H1 (cell line): ENCODE measurements around the gene BEAN1. TPM values are rescaled to one million over a fixed set of nuclear protein-coding genes. Genes with fewer than 3 reads are reported as not detected.

ENCODE experiments used
- BCL11A ChIP-seq, 2 experiments: IDR thresholded peaks; one replicate each; pipeline ENCODE4 v1.6.1; 2011; ENCODE audit warnings: low read depth in 2 of 2, low read length in 2 of 2, mild to moderate bottlenecking in 2 of 2
- CTBP2 ChIP-seq: IDR thresholded peaks from 2 replicates; pipeline ENCODE4 v1.7.0; 2011; ENCODE audit warnings: borderline replicate concordance, mild to moderate bottlenecking, moderate library complexity, mixed read lengths, low read length; ENCODE audit not compliant: insufficient read depth, insufficient read length
- MAFK ChIP-seq: IDR thresholded peaks from 2 replicates; pipeline ENCODE4 v1.6.1; 2012; ENCODE audit warnings: low read depth, mild to moderate bottlenecking, improper control_type of control experiment, low read length
- polyA plus RNA-seq, 7 experiments: library from polyadenylated mRNA; depleted of rRNA in 3 of 7; stranded (reverse) in 5 of 7; unstranded in 2 of 7; fragments of >200 nt in 5 of 7; fragments of 200-250 nt in 2 of 7; gene quantifications; 1 replicate in 5 of 7; 2 replicates in 1 of 7; 4 replicates in 1 of 7; pipeline versions ENCODE4 v1.2.1 to v1.2.3, GENCODE V29; 2011 to 2013; ENCODE audit warnings: missing spikeins in 2 of 7, mixed read lengths in 2 of 7
- total RNA-seq: library from RNA; stranded (reverse); fragmentation: NEBNext Ultra II Directional; extraction: Animal tissue kit (Norgen Biotek cat#: 25700); gene quantifications from 2 replicates; pipeline ENCODE4 v1.2.1, GENCODE V29; 2021
- TF ChIP-seq, protein P1 (sequence below): fragments of 300-600 bp; sonication (generic); IDR thresholded peaks from 2 replicates; pipeline ENCODE4 v1.7.1; 2012; ENCODE audit warnings: low read length, moderate library complexity, mild to moderate bottlenecking, inconsistent platforms; ENCODE audit not compliant: insufficient replicate concordance
- TF ChIP-seq, protein P2 (sequence below): IDR thresholded peaks from 2 replicates; pipeline ENCODE4 v1.6.1; 2012; ENCODE audit warnings: inconsistent platforms
- TF ChIP-seq, protein P3 (sequence below): IDR thresholded peaks from 2 replicates; pipeline ENCODE4 v1.6.1; 2011; ENCODE audit warnings: low read length, improper control_type of control experiment
- TF ChIP-seq, protein P4 (sequence below): IDR thresholded peaks from 2 replicates; pipeline ENCODE4 v1.6.1; 2012; ENCODE audit warnings: low read length, inconsistent platforms

BEAN1 gene
- total and polyA plus RNA-seq, 2 of the 8 experiments (the other 6 are each of a cell fraction or from before 2014, with no cell fraction given): 0.08 TPM; not detected in 1

DNA sequence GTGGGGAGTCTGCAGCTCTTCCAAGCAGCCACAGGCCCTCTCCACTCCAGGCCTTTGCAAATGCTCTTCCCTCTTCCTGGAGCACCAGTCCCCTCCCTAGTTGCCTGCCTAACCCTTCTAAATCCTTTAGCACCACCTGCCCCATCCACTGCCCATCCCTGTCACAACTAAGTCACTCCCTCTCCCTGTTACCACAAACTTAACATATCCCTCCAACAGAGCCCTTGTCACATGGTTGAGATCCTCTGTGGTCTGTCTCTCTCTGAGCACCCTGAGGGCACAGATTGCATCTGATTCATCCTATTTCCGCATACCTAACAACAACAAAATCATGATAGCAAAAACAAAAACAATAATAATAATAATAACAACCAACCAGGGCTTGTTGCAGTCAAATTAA is 11.0 kb upstream of the BEAN1 start (continued):
- TF ChIP-seq, protein P1, sequence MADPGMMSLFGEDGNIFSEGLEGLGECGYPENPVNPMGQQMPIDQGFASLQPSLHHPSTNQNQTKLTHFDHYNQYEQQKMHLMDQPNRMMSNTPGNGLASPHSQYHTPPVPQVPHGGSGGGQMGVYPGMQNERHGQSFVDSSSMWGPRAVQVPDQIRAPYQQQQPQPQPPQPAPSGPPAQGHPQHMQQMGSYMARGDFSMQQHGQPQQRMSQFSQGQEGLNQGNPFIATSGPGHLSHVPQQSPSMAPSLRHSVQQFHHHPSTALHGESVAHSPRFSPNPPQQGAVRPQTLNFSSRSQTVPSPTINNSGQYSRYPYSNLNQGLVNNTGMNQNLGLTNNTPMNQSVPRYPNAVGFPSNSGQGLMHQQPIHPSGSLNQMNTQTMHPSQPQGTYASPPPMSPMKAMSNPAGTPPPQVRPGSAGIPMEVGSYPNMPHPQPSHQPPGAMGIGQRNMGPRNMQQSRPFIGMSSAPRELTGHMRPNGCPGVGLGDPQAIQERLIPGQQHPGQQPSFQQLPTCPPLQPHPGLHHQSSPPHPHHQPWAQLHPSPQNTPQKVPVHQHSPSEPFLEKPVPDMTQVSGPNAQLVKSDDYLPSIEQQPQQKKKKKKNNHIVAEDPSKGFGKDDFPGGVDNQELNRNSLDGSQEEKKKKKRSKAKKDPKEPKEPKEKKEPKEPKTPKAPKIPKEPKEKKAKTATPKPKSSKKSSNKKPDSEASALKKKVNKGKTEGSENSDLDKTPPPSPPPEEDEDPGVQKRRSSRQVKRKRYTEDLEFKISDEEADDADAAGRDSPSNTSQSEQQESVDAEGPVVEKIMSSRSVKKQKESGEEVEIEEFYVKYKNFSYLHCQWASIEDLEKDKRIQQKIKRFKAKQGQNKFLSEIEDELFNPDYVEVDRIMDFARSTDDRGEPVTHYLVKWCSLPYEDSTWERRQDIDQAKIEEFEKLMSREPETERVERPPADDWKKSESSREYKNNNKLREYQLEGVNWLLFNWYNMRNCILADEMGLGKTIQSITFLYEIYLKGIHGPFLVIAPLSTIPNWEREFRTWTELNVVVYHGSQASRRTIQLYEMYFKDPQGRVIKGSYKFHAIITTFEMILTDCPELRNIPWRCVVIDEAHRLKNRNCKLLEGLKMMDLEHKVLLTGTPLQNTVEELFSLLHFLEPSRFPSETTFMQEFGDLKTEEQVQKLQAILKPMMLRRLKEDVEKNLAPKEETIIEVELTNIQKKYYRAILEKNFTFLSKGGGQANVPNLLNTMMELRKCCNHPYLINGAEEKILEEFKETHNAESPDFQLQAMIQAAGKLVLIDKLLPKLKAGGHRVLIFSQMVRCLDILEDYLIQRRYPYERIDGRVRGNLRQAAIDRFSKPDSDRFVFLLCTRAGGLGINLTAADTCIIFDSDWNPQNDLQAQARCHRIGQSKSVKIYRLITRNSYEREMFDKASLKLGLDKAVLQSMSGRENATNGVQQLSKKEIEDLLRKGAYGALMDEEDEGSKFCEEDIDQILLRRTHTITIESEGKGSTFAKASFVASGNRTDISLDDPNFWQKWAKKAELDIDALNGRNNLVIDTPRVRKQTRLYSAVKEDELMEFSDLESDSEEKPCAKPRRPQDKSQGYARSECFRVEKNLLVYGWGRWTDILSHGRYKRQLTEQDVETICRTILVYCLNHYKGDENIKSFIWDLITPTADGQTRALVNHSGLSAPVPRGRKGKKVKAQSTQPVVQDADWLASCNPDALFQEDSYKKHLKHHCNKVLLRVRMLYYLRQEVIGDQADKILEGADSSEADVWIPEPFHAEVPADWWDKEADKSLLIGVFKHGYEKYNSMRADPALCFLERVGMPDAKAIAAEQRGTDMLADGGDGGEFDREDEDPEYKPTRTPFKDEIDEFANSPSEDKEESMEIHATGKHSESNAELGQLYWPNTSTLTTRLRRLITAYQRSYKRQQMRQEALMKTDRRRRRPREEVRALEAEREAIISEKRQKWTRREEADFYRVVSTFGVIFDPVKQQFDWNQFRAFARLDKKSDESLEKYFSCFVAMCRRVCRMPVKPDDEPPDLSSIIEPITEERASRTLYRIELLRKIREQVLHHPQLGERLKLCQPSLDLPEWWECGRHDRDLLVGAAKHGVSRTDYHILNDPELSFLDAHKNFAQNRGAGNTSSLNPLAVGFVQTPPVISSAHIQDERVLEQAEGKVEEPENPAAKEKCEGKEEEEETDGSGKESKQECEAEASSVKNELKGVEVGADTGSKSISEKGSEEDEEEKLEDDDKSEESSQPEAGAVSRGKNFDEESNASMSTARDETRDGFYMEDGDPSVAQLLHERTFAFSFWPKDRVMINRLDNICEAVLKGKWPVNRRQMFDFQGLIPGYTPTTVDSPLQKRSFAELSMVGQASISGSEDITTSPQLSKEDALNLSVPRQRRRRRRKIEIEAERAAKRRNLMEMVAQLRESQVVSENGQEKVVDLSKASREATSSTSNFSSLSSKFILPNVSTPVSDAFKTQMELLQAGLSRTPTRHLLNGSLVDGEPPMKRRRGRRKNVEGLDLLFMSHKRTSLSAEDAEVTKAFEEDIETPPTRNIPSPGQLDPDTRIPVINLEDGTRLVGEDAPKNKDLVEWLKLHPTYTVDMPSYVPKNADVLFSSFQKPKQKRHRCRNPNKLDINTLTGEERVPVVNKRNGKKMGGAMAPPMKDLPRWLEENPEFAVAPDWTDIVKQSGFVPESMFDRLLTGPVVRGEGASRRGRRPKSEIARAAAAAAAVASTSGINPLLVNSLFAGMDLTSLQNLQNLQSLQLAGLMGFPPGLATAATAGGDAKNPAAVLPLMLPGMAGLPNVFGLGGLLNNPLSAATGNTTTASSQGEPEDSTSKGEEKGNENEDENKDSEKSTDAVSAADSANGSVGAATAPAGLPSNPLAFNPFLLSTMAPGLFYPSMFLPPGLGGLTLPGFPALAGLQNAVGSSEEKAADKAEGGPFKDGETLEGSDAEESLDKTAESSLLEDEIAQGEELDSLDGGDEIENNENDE: no peak
- TF ChIP-seq, protein P2, sequence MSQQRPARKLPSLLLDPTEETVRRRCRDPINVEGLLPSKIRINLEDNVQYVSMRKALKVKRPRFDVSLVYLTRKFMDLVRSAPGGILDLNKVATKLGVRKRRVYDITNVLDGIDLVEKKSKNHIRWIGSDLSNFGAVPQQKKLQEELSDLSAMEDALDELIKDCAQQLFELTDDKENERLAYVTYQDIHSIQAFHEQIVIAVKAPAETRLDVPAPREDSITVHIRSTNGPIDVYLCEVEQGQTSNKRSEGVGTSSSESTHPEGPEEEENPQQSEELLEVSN: no peak
- TF ChIP-seq, protein P3, sequence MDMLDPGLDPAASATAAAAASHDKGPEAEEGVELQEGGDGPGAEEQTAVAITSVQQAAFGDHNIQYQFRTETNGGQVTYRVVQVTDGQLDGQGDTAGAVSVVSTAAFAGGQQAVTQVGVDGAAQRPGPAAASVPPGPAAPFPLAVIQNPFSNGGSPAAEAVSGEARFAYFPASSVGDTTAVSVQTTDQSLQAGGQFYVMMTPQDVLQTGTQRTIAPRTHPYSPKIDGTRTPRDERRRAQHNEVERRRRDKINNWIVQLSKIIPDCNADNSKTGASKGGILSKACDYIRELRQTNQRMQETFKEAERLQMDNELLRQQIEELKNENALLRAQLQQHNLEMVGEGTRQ: no peak
- TF ChIP-seq, protein P4, sequence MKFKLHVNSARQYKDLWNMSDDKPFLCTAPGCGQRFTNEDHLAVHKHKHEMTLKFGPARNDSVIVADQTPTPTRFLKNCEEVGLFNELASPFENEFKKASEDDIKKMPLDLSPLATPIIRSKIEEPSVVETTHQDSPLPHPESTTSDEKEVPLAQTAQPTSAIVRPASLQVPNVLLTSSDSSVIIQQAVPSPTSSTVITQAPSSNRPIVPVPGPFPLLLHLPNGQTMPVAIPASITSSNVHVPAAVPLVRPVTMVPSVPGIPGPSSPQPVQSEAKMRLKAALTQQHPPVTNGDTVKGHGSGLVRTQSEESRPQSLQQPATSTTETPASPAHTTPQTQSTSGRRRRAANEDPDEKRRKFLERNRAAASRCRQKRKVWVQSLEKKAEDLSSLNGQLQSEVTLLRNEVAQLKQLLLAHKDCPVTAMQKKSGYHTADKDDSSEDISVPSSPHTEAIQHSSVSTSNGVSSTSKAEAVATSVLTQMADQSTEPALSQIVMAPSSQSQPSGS: no peak
- TF ChIP-seq BCL11A (IDR thresholded peaks at IDR 0.05; ENCODE audit: low read depth in 2 of 2, low read length in 2 of 2) (no peak), CTBP2 (no peak), MAFK (no peak)
